Right kidney (tissue), 9 donors: ENCODE results near the gene CD9.
"Not testable (repeated sequence)": the region's sequence is repeated elsewhere in the genome, so short reads cannot be mapped to it uniquely, and the experiment has no call there.

Experiments
- DNase-seq: peaks from one replicate; pipeline ENCODE4 v3.0.0-alpha.2; 2016
- long read RNA-seq, 8 donors: transcript quantifications; one replicate each; lab custom pipeline, GENCODE V29; 2026

CD9 gene, protein sequence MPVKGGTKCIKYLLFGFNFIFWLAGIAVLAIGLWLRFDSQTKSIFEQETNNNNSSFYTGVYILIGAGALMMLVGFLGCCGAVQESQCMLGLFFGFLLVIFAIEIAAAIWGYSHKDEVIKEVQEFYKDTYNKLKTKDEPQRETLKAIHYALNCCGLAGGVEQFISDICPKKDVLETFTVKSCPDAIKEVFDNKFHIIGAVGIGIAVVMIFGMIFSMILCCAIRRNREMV
- long read RNA-seq, donor 1, transcript CD9-207 (2 exons, 441 nt): minor isoform, 6 of 274 reads
- long read RNA-seq, donor 1, transcript CD9-201 (8 exons, 1,218 nt): major isoform, 125 of 274 reads
- long read RNA-seq, donor 1, partial matches to known transcripts: 140 of 274 reads
- long read RNA-seq, donor 1, other reads (novel, unspliced or antisense): 0 of 274 reads
- long read RNA-seq, donor 2, transcript CD9-201 (8 exons, 1,218 nt): major isoform, 73 of 119 reads
- long read RNA-seq, donor 2, partial matches to known transcripts: 38 of 119 reads
- long read RNA-seq, donor 2, other reads (novel, unspliced or antisense): 0 of 119 reads
- long read RNA-seq, donor 3, transcript CD9-207 (2 exons, 441 nt): minor isoform, 5 of 86 reads
- long read RNA-seq, donor 3, transcript CD9-201 (8 exons, 1,218 nt): major isoform, 45 of 86 reads
- long read RNA-seq, donor 3, partial matches to known transcripts: 33 of 86 reads
- long read RNA-seq, donor 3, other reads (novel, unspliced or antisense): 0 of 86 reads
- long read RNA-seq, donor 4, transcript CD9-207 (2 exons, 441 nt): minor isoform, 6 of 124 reads
- long read RNA-seq, donor 4, transcript CD9-201 (8 exons, 1,218 nt): major isoform, 82 of 124 reads
- long read RNA-seq, donor 4, partial matches to known transcripts: 33 of 124 reads
- long read RNA-seq, donor 4, other reads (novel, unspliced or antisense): 0 of 124 reads
- long read RNA-seq, donor 5, transcript CD9-201 (8 exons, 1,218 nt): major isoform, 71 of 152 reads
- long read RNA-seq, donor 5, partial matches to known transcripts: 77 of 152 reads
- long read RNA-seq, donor 5, other reads (novel, unspliced or antisense): 0 of 152 reads
- long read RNA-seq, donor 6, transcript CD9-201 (8 exons, 1,218 nt): major isoform, 89 of 190 reads
- long read RNA-seq, donor 6, partial matches to known transcripts: 92 of 190 reads
- long read RNA-seq, donor 6, other reads (novel, unspliced or antisense): 0 of 190 reads
- long read RNA-seq, donor 7, transcript CD9-201 (8 exons, 1,218 nt): major isoform, 96 of 155 reads
- long read RNA-seq, donor 7, transcript CD9-207 (2 exons, 441 nt): minor isoform, 5 of 155 reads
- long read RNA-seq, donor 7, partial matches to known transcripts: 51 of 155 reads
- long read RNA-seq, donor 7, other reads (novel, unspliced or antisense): 0 of 155 reads
- long read RNA-seq, donor 8, transcript CD9-201 (8 exons, 1,218 nt): major isoform, 108 of 142 reads
- long read RNA-seq, donor 8, partial matches to known transcripts: 28 of 142 reads
- long read RNA-seq, donor 8, other reads (novel, unspliced or antisense): 0 of 142 reads

- DNase-seq: peak; percentile 82
Observed at GRCh38 chr12:6200256-6201212, at the start of gene CD9. TSS of gene CD9 (plus strand) at chr12:6200400. CDS start at chr12:6200500, 100 bp downstream.

DNA sequence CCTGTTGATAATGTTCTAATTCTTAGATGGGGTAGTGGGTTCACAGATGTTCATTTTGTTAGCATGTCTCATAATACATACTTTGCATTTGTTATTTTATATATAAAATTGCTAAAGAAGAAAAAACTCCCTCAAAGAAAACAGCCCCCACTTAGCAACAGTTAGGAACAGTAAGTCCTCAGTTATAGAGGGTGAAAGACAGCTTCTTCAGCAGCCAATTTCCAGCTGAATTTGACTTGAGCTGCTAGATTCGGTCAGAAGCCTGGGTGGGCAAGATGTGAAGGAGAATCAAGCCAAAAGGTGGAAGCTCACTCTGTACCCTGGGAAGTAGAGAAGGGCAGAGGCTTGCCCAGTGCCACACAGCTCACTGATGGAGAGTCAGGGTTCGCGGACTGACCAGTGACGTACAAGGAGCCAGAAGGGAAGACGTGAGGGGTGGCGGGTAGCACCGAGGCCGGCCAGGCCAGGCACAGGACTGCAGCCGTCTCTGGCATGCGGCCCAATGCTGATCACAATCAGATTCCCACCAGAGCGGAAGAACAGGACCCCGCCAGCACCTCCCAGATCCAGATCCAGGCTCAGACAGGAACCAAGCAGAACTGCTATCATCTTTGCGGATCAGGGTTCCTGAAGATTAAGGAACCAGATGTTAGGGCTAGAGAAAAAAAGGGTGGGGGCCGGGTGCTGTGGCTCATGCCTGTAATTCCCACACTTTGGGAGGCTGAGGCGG is 45.3 kb upstream of the CD9 start:
- no peak for DNase-seq

- DNase-seq: no peak
Observed at GRCh38 chr12:6157482-6157881, 42.7 kb upstream of the CD9 start.

DNA sequence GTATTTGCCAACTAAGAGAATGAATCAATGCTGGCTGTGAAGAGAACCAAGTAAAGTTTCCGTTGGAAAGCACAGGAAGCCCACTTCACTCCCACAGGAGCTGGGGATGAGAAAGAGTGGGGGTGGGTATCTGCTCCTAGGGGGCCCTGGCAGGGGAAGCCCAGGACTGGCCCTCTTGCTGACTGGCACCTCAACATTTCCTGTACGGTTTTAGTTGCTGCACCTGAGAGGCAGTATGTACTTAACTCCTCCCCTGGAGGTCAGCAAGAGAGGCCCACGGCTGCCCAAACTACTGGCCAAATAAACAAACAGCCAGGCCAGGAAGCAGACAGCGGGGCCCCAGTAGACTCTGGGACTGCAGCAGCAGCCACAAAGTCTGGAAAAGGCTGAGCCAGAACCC is 41.9 kb upstream of the CD9 start:
- DNase-seq: peak; percentile 19

DNA sequence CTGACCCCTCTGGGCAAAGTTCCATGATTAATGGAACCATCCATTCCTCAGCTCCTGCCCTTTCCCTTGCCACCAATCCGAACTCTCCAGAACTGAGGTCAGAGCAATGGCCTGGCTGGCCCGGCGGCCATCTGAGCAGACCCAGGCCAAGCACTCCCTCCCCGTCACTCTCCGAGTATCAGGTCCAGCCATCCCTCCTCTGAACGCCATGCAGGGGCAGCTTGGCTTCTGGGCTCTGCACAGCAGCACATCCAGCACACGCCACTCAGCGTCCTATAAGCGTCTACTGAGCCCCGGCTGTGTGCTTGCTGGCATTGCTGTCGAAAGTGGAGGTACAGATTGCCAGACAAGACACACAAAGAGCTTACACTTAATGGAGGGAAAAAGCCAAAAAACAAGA is 41.5 kb upstream of the CD9 start:
- peak; percentile 25 for DNase-seq

DNA sequence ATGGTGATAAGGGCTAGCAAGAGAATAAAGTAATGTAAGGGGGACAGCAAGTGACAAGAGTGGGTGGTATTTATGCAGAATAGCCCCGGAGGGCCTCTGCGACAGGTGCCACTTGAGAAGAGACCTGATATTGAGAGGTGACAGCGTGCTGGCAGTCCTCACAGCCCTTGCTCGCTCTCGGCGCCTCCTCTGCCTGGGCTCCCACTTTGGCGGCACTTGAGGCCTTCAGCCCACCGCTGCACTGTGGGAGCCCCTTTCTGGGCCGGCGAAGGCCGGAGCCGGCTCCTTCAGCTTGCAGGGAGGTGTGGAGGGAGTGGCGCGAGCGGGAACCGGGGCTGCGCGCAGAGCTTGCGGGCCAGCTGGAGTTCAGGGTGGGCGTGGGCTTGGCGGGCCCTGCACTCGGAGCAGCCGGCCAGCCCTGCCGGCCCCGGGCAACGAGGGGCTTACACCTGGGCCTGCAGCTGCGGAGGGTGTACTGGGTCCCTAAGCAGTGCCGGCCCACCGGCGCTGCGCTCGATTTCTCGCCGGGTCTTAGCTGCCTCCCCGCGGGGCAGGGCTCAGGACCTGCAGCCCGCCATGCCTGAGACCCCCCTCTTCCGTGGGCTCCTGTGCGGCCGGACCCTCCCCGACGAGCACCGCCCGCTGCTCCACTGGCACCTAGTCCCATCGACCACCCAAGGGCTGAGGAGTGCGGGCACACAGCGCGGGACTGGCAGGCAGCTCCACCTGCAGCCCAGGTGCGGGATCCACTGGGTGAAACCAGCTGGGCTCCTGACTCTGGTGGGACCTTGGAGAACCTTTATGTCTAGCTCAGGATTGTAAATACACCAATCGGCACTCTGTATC is 40.8 kb upstream of the CD9 start:
- not testable (repeated sequence) for DNase-seq

DNA sequence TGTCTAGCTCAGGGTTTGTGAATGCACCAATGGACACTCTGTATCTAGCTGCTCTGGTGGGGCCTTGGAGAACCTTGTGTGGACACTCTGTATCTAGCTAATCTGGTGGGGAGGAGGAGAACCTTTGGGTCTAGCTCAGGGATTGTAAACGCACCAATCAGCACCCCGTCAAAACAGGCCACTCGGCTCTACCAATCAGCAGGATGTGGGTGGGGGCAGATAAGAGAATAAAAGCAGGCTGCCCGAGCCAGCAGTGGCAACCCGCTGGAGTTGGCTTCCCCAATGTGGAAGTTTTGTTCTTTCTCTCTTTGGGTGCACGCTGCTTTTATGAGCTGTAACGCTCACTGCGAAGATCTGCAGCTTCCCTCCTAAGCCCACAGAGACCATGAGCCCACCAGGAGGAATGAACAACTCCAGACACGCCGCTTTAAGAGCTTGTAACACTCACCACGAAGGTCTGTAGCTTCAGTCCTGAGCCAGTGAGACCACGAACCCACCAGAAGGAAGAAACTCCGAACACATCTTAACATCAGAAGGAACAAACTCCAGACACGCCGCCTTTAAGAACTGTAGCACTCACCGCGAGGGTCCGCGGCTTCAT is 40.1 kb upstream of the CD9 start:
- not testable (repeated sequence) for DNase-seq

DNA sequence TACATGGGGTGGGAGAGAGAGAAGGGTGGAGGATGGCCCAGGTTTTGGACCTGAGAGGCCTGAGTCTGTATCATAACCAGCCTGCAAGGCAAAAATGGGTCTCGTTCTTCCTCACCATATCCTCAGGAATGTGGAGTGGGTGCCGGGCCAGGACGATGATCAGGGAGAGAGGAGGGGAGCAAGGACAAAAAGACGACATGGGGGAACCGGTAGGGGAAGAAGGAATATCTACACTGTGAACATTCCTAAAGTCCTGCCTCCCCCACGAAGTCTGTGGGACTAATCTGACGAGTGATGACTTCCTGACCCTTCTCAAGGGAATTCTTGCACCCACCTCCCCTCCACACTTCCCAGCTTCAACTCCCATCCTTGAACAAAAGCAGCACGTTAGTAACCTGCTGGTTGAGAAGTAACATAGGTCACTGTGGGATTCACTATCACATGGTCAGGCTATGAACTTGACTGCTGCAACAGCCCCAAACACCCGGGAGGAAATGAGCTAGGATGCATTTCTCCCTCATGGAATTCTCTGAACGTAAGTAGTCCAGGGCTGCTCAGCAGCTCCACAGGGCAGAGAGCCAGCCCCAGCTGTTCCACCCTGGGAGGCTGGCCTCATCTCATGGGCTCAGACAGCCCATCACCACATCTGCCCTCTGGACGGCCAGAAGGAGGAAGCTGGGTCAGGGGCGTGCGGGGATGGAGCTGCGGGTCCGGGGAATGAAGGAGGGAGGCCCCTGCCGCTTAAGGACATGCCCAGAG is 38.9 kb upstream of the CD9 start:
- no peak for DNase-seq

DNA sequence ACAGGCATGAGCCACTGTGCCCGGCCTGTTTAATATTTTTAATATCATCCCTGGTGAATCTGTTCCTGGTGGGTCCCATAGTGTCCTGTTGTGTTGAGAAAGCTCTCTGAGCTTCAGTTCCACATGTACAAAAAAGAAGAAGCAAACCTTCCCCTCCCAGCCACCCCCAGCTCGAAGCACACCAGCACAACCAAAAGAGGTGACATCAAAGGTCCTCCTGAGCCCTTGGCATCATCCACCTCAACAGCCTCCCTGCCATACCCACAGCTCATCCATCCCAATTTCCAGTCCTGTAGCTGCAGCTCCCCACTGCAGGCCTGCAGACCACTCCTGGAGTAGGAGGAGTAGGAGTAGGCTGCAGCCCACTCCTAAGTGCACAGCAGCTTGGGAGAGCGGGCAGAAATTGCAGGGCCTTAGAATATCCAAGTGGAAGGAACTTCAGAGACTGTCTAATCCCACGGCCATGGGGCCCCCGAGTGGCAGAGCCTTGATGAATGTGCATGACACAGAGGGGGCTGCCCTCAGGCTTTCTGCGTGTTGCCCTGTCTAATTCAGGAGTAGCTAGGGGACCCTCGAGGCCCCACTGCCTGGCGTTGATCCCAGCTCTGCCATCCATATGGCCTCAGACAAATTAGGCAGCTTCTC is 36.7 kb upstream of the CD9 start:
- no peak for DNase-seq

GRCh38 chr12:6165395-6165794 is 34.8 kb upstream of the CD9 start:
- no peak for DNase-seq

DNA sequence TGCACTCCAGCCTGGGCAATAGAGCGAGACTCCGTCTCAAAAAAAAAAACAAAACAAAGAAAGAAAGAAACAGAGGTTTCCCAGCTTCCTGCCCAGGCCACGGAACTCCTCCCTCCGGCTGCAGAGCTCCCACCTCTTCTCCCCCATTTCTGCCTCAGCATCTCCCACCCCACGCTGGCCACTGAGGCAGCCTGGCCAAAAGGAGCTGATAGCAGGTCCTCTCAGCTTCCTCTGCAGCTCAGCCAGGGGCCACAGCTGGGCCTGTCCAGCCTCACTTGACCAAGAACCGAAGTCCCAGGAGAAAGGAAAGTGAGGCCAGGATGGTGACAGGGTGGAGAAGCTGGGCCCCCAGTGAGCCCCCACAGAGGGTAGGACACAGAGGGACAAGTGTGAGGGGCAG is 33.4 kb upstream of the CD9 start:
- DNase-seq: no peak

DNA sequence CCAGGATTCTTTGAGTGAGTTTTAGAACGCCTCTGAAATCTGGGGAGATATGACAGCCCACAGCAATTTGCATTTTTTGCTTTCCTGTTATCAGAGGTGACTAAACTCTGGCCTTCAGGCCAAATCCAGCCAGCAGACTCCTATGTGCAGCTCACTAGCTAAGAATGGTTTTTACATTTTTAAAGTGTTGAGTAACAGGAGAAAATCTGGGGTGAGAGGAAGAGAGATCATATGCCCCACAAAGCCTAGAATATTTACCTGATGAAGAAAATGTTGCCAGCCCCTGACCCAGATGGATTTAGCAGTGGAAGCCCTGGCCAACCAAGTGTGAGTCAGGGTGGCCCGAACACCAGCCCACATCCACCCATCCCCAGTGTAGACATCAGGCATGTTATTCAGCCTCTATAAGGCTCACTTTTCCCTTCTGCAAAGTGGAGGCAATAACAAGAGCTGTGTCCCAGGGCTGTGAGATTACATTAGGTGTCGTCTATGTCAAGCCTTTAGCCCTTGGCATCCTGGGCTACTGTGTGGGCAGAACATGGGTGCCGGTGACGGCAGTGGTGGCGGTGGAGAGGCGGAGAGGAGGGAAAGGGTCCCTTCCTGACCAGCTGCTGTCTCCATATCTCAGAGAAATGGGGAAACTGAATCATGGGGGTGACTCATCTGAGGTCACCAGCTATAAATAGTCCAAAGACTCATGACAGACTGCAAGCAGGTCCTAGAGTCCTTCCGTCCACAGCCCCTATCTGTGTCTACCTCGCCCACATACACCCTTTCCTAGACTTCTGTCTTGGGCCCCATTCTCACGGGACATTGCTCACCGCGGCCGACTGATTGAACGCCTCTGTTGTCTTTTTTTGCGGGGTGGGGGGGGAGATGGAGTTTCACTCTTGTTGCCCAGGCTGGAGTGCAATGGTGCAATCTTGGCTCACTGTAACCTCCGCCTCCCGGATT is 32.6 kb upstream of the CD9 start:
- no peak for DNase-seq

DNA sequence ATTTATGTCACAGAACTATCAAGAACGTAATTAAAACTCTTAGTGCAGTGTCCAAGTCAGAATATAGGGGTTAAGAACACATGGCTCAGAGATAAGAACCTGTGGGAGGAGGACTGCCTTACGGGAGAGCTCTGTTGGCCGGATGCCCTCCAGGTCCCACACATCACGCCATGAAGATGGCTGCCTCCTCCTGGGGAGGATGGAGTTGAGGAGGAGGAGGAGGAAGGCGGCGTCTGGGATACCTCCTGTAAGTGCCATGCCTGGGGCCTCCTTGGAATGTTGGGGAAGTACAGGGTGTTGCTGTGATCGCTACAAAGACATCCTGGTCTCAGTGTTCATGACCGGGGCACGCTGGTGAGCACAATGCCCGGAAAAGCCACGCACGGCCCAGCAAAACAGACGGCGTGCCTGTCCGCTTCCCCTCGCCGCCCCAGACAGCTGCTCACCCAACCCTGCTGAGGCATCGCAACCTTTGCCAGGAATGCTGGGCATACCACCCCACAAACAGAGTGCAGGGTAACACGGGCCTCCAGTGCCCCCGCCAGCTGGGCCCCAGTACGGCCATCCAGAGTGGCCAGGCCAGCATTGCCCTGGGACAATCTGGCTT is 28.7 kb upstream of the CD9 start:
- DNase-seq: no peak

- no peak for DNase-seq
Observed at GRCh38 chr12:6172086-6172485, 28.1 kb upstream of the CD9 start.

GRCh38 chr12:6172862-6173261 is 27.3 kb upstream of the CD9 start:
- no peak for DNase-seq
